ENCODE results near the gene CD302. TPM values are rescaled to one million over a fixed set of nuclear protein-coding genes. Genes with fewer than 3 reads are reported as not detected.

Gene CD302
- total RNA-seq, 1 experiment from 2014 or later, result 0.68 TPM

GRCh38 chr2:159755014-159755413 is 43.0 kb downstream of the CD302 start:
- Histone ChIP-seq H3K18ac (ENCODE audit: insufficient read length, low read depth, low read length) (no peak overlapping the region), H3K4me1 (ENCODE audit: insufficient read depth, low read length) (no peaks in the 10 kb centered on the region), H2BK20ac (ENCODE audit: low read depth, low read length, poor library complexity, severe bottlenecking) (no peak overlapping the region), H2BK12ac (ENCODE audit: insufficient read length, low read depth, low read length) (no peak overlapping the region), H3K79me1 (ENCODE audit: insufficient read depth, low read depth, low read length, poor library complexity, severe bottlenecking) (peaks cover 4% of the 10 kb centered on the region), H3T11ph (ENCODE audit: low read length) (no peak overlapping the region), H4K5ac (ENCODE audit: insufficient read length, low read depth, low read length) (no peak overlapping the region), H3K4me2 (ENCODE audit: insufficient read depth, insufficient read length, low read length) (no peak overlapping the region), H2AFZ (ENCODE audit: low read length) (no peak overlapping the region), H3K4ac (ENCODE audit: low read depth, low read length) (no peak overlapping the region), H3K27ac (ENCODE audit: insufficient read length, low read depth, low read length) (no peak overlapping the region), H3K79me2 (ENCODE audit: insufficient read depth, low read length) (peaks cover 4% of the 10 kb centered on the region; the same call in 1 of the 2 replicates), H2BK5ac (ENCODE audit: insufficient read length, low read length) (no peak overlapping the region), H3K9me3 (ENCODE audit: control insufficient read depth, low read depth, low read length) (no peaks in the 10 kb centered on the region), H3K56ac (ENCODE audit: insufficient read length, low read depth, low read length) (no peak overlapping the region), H2BK120ac (ENCODE audit: low read depth, low read length, poor library complexity, severe bottlenecking) (no peak overlapping the region), H4K8ac (replicated peaks; ENCODE audit: insufficient read length, low read depth, low read length) (no peak overlapping the region), H2AK5ac (ENCODE audit: insufficient read length, low read length) (no peak overlapping the region), H3K9ac (ENCODE audit: extremely low read depth, insufficient read length, low read length) (no peak overlapping the region), H3K23ac (ENCODE audit: insufficient read length, low read depth, low read length) (no peak overlapping the region), H3K23me2 (ENCODE audit: insufficient read length, low read depth, low read length, poor library complexity, severe bottlenecking) (no peaks in the 10 kb centered on the region), H4K91ac (ENCODE audit: insufficient read length, low read depth, low read length) (no peak overlapping the region), H2BK15ac (ENCODE audit: low read depth, low read length) (no peak overlapping the region), H3K14ac (ENCODE audit: insufficient read depth, low read length) (no peak overlapping the region), H4K20me1 (ENCODE audit: control insufficient read depth, insufficient read depth, insufficient read length) (no peaks in the 10 kb centered on the region), H3K27me3 (ENCODE audit: insufficient read depth, low read length) (no peaks in the 10 kb centered on the region)
- no peak for DNase-seq
- no CpG with 5 or more reads among the region's 2 CpGs for WGBS (ENCODE audit: extremely low coverage, insufficient read length, low lambda C conversion rate)
- Mint-ChIP-seq H3K36me3 (ENCODE audit: insufficient read depth in 1 of 3, low read depth in 3 of 3) (peaks cover 24 to 57% (median 49%) of the 10 kb centered on the region in 3 experiments; a peak in 6 of 7 replicates), H3K9me3 (no peaks in the 10 kb centered on the region), H3K27me3 (ENCODE audit: low read depth) (no peaks in the 10 kb centered on the region), H3K27ac (no peak overlapping the region), H3K4me3 (no peak overlapping the region), H3K4me1 (no peaks in the 10 kb centered on the region)
- TF ChIP-seq, protein P1, sequence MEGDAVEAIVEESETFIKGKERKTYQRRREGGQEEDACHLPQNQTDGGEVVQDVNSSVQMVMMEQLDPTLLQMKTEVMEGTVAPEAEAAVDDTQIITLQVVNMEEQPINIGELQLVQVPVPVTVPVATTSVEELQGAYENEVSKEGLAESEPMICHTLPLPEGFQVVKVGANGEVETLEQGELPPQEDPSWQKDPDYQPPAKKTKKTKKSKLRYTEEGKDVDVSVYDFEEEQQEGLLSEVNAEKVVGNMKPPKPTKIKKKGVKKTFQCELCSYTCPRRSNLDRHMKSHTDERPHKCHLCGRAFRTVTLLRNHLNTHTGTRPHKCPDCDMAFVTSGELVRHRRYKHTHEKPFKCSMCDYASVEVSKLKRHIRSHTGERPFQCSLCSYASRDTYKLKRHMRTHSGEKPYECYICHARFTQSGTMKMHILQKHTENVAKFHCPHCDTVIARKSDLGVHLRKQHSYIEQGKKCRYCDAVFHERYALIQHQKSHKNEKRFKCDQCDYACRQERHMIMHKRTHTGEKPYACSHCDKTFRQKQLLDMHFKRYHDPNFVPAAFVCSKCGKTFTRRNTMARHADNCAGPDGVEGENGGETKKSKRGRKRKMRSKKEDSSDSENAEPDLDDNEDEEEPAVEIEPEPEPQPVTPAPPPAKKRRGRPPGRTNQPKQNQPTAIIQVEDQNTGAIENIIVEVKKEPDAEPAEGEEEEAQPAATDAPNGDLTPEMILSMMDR (conservative IDR thresholded peaks at IDR 0.05), result no peak
